Measurements from ENCODE around the gene GRAMD1A.

The GRAMD1A gene

DNA sequence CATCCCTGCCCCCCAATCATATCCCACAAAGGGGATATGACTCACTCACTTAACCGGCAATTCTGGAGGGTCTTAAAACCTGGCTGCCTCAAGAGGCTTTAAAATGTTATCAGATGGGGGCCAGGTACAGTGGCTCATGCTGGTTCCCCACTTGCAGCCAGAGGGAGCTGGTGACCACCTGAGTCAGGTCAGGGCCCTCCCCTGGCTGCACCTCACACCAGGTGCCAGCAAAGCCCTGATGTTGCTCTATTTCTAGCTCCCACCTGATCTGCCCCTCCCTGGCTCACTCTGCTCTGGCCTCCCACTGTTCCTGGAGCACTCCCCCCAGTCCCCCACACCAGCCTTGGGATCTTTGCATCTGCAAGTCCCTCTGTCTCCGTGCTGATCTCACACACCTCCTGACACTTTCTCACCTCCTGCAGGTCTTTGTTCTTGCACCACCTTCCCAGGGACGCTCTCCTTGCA, 55.6 kb downstream of the GRAMD1A start:
- no peak for DNase-seq (ENCODE audit: low spot score)

GRCh38 chr19:35056513-35057063, 56.5 kb downstream of the GRAMD1A start:
- no peak for DNase-seq (ENCODE audit: low spot score)

GRCh38 chr19:35058370-35058769, 58.2 kb downstream of the GRAMD1A start:
- DNase-seq (ENCODE audit: low spot score) = no peak

DNA sequence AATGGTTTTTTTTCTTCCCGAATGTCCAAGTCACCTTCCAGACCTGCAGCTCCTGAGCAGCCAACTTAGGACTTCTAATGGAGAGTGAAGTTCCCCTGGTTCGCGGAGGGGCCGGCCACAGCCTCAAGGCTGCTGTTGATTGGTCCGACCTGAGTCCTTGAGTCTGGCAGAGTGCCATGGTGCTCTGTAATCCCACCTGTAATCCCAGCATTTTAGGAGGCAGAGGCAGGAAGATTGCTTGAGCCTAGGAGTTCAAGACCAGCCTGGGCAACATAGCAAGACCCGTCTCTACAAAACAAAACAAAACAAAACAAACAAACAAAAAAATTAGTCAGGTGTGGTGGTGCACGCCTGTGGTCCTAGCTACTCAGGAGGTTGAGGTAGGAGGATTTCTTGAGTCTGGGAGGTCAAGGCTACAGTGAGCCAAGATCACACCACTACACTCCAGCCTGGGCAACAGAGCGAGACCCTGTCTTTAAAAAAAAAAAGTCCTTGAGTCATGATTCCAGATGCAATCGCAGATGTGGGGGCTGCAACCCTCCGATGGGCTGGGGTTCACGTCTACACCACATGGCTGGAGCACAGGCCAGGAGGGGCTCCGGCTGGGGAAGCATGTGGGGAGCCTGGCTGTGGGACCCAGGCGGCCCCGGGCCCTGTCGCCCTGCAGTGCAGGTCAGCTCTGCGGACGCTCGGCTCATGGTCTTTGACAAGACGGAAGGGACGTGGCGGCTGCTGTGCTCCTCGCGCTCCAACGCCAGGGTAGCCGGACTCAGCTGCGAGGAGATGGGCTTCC, 59.1 kb downstream of the GRAMD1A start:
- no peak for DNase-seq (ENCODE audit: low spot score)

DNA sequence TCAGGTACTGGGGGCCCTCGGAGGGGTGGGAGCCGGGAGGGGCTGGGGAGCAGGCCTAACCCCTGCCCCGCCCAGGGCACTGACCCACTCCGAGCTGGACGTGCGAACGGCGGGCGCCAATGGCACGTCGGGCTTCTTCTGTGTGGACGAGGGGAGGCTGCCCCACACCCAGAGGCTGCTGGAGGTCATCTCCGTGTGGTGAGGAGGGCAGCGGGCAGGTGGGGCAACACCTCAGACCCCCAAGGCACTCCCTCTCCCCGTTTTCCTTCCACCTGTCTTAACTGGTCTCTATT, 59.6 kb downstream of the GRAMD1A start:
- DNase-seq (ENCODE audit: low spot score) = no peak

GRCh38 chr19:35060160-35060855, 60.2 kb downstream of the GRAMD1A start:
- no peak for DNase-seq (ENCODE audit: low spot score)

DNA sequence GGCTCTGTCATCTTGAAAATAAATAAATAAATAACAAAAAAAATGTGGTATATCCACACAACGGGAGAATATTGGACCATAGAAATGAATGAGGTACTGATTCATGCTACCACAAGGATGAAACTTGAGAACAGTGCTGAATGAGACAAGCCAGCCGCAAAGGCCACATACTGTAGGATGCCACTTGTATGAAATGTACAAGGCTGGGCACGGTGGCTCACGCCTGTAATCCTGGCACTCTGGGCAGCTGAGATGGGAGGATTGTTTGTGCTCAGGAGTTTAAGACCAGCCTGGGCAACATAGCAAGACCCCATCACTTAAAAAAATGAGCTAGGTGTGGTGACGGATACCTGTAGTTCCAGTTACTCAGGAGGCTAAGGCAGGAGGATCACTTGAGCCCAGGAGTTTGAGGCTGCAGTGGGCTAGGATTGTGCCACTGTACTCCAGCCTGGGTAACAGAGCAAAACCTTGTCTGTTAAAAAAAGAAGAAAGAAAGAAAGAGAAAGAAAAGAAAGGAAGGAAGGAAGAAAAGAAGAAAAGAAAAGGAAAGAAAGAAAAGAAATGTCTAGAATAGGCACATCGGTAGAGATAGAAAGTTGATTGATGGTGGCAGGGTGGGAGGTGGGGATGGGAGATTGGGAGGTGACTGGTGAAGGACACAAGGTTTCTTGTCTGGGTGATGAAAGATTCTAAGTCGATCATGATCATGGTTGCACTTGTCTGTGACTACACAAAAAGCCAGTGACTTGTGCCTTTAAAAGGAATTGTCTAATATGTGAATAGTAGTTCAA, 61.7 kb downstream of the GRAMD1A start:
- no peak for DNase-seq (ENCODE audit: low spot score)

DNA sequence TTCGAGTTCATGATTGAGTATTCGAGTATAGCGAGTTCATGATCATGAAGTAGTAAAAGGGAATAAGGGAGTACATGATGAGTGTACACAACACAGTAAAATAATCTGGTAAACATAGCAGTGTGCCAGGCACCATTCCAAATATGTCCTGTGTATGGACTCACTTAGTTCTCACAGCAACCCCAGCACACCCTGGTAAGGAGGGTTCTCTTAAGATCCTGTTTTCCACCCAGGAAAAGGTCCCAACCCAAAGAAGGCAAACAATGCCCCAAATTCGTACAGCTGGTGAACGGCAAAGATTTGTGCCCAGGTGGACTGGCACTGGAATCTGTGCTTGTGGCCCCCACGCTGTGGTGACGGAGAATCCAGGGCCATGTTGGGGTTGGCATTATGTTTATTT, 62.8 kb downstream of the GRAMD1A start:
- no peak for DNase-seq (ENCODE audit: low spot score)

DNA sequence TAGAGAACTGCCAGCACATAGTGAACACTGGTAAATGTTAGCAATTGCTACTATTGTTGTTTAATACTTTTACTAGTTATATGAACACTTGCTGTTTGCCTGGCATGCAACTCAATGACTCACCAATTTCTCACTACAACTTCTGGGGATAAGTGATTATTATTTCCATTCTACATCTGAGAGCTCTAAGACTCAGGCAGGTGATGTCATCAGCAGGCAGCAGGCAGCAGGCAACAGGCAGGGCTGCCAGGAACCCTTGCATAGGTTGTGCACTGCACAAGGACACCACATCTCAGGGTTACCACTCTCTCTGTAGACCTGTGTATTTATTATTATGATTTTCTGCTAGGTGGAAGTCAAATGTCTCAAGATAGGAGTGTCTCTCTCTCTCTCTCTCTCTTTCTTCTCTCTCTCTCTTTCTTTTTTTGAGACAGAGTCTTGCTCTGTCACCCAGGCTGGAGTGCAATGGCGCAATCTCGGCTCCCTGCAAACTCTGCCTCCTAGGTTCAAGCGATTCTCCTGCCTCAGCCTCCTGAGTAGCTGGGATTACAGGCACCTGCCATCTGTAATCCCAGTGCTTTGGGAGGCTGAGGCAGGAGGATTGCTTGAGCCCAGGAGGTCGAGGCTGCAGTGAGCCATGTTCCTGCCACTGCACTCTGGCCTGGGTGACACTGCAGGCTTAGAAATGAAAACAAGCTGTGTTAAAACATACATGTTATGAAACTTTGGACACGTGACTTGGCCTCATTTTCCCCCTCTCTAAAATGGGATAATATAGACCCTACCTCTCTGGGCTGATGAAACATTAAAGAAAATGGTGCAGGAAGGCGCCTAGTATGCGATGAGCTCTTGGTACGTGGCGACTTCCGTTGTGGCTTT, 64.1 kb downstream of the GRAMD1A start:
- no peak for DNase-seq (ENCODE audit: low spot score)

DNA sequence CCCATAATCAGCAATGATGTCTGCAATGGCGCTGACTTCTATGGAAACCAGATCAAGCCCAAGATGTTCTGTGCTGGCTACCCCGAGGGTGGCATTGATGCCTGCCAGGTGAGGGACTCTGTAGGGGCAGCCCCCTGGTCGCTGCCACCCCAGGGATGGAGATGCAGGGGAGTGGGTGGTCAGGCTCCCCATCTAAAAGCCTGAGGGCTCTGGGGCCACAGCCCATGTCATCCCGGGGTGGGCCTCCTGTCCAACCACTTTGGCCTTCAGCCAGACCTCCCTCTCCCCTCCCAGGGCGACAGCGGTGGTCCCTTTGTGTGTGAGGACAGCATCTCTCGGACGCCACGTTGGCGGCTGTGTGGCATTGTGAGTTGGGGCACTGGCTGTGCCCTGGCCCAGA, 65.5 kb downstream of the GRAMD1A start:
- DNase-seq (ENCODE audit: low spot score) = no peak

DNA sequence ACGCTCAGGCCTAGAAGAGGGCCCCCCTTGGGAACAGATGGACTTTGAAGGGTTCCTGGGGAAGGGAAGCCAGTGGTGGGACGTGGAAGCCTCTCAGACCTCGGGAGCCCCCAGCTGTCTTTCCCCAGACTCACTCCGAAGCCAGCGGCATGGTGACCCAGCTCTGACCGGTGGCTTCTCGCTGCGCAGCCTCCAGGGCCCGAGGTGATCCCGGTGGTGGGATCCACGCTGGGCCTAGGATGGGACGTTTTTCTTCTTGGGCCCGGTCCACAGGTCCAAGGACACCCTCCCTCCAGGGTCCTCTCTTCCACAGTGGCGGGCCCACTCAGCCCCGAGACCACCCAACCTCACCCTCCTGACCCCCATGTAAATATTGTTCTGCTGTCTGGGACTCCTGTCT, 66.0 kb downstream of the GRAMD1A start:
- DNase-seq (ENCODE audit: low spot score) = no peak

GRCh38 chr19:35066691-35067563, 66.8 kb downstream of the GRAMD1A start:
- peak; percentile 87 for DNase-seq (ENCODE audit: low spot score)

DNA sequence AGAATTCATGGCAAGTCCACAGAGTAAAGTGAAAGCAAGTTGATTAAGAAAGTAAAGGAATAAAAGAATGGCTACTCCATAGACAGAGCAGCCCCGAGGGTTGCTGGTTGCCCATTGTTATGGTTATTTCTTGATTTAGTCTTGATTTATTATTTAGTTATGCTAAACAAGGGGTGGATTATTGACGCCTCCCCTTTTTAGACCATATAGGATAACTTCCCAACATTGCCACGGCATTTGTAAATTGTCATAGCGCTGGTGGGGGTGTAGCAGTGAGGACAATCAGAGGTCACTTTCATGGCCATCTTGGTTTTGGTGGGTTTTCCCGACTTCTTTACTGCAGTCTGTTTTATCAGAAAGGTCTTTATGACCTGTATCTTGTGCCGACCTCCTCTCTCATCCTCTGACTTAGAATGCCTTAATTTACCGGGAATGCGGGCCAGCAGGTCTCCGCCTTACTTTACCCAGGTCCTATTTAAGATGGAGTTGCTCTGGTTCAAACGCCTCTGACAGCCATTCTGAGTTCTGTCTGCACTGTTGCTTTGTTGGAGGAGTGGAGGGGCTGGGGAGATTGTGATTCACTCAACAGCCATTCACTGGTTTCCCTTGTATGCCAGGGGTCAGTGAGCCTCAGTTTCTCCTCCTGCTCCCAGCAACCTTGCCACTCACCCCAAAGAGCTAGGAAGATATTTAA, 69.0 kb downstream of the GRAMD1A start:
- DNase-seq (ENCODE audit: low spot score) = no peak

GRCh38 chr19:35069696-35070095, 69.6 kb downstream of the GRAMD1A start:
- no peak for DNase-seq (ENCODE audit: low spot score)

- no peak for DNase-seq (ENCODE audit: low spot score)
These were observed 70.3 kb downstream of the GRAMD1A start for GRCh38 chr19:35070471-35070870.

DNA sequence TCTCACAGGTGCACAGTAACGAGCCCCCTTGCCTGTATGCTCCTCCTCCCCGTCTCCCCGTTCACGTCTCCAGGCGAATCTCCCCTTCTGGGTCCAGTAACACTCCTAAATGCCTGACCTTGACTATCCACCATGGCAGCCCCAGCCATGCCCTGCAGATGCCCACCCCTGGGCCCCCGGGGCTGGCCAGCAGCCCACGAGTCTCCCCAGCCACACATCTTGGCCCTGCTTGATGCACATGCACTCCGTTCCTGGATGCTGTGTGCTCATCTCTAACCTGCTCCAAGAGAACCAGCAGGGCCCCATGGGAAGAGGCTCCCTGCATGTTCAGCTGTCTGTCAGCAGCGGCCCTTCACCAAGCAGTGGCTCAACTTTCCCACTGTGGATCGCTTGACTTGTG, 73.4 kb downstream of the GRAMD1A start:
- no peak for DNase-seq (ENCODE audit: low spot score)

GRCh38 chr19:35073941-35074340, 73.8 kb downstream of the GRAMD1A start:
- DNase-seq (ENCODE audit: low spot score) = no peak

GRCh38 chr19:35074426-35075201, 74.5 kb downstream of the GRAMD1A start:
- DNase-seq (ENCODE audit: low spot score) = no peak

Data from CD4-positive, alpha-beta T cell treated with Interleukin-15 for 4 hours (primary cell).